Pancreas (tissue), 10 donors: ENCODE data around the gene NR2C2. TPM values are rescaled to one million over a fixed set of nuclear protein-coding genes. Genes with fewer than 3 reads are reported as not detected.
"Not testable (repeated sequence)": the region's sequence is repeated elsewhere in the genome, so short reads cannot be mapped to it uniquely, and the experiment has no call there.

Experiments
- ATAC-seq, 4 donors: fragments of 200-7000 bp; cut with Tn5 transposase; one replicate each; pipeline versions ENCODE4 v1.8.0 to v1.9.1; 2020; ENCODE audit warnings: mild to moderate bottlenecking in 4 of 4, moderate library complexity in 4 of 4
- DNase-seq, 6 donors: peaks; one replicate each; pipeline ENCODE4 v3.0.0-alpha.2; 2020
- FAIRE-seq: peaks from 2 replicates; lab custom pipeline; 2012; peaks lifted over from hg19 to GRCh38; lab: Jason Lieb, UNC
- H3K27ac ChIP-seq, 4 donors: fragments of 200-600 bp; sonication (generic); 1 replicate in 3 of 4; 2 replicates in 1 of 4; pipeline versions ENCODE4 v1.5.0 to v1.8.0; 2020
- H3K27me3 ChIP-seq, 4 donors: fragments of 200-600 bp; one replicate each; pipeline ENCODE4 v1.8.0; 2021
- H3K36me3 ChIP-seq, 3 donors: fragments of 200-600 bp; sonication (generic) in 1 of 3; one replicate each; pipeline versions ENCODE4 v1.5.0 to v1.8.0; 2020 to 2021
- H3K4me1 ChIP-seq, 3 donors: fragments of 200-600 bp; one replicate each; pipeline ENCODE4 v1.8.0; 2021
- H3K4me3 ChIP-seq, 4 donors: fragments of 200-600 bp; sonication (generic) in 2 of 4; one replicate each; pipeline versions ENCODE4 v1.5.0 to v1.8.0; 2020 to 2021
- H3K9me3 ChIP-seq, 4 donors: fragments of 200-600 bp; one replicate each; pipeline ENCODE4 v1.8.0; 2021
- CTCF ChIP-seq, 4 donors: fragments of 200-600 bp; sonication (generic) in 3 of 4; IDR thresholded peaks; one replicate each; pipeline versions ENCODE4 v1.5.0 to v1.8.0; 2021; ENCODE audit warnings: antibody characterized with exemption in 4 of 4
- WGBS, 2 donors: extraction: QIAGEN DNeasy Blood & Tissue Kit; methylation state at CpG; one replicate each; pipeline ENCODE4 v1.1.7; 2013; 5-methylcytosine and 5-hydroxymethylcytosine counted together
- intact Hi-C, 3 donors: fragments of 100-400 bp; cut with DNase I; formaldehyde crosslinking; loops; one replicate each; pipeline versions ENCODE4 v1.11.1 to v1.14.2; 2022
- polyA plus RNA-seq, 2 donors: library from polyadenylated mRNA; stranded (reverse); fragments of 200-250 nt; gene quantifications; one replicate each; pipeline ENCODE4 v1.2.3, GENCODE V29; 2013
- total RNA-seq, 6 donors: library from RNA; stranded (reverse); fragmentation: NEBNext Ultra II Directional in 4 of 6; extraction: Animal tissue kit (Norgen Biotek cat#: 25700) in 4 of 6; gene quantifications; one replicate each; pipeline versions ENCODE4 v1.2.1 to v1.2.4, GENCODE V29; 2021 to 2023
- donor health status: healthy with polysubstance abuse.
- donor health status: DM: no; HTN: no; CAD: no; lungs with moderate emphysema.
- donor health status: DM: no; HTN: no; CAD: no.
- donor health status: control.
- donor health status: control.
- donor health status: Bipolar disorder and iron deficiency.
- donor health status: DM: yes; HTN: yes; CAD: no.
- donor health status: DM: no; HTN: no; CAD: no.
- donor health status: DM: no; HTN: no; CAD: no.
- donor health status: DM: yes; HTN: yes; CAD: no.

NR2C2 gene
- total and polyA plus RNA-seq, 8 donors, result 5.4 to 25.1 (median 14.4) TPM

- no peak for DNase-seq
- TF ChIP-seq CTCF (IDR thresholded peaks at IDR 0.05), result no peak
- H3K9me3 ChIP-seq, result no peaks in the 10 kb centered on the region
- no peak for ATAC-seq
- H3K4me3 ChIP-seq, result no peak overlapping the region
- no peak for FAIRE-seq
- WGBS, 2 donors, result 96 to 98% methylated on average over 1 of the region's 1 CpG
- H3K27me3 ChIP-seq, result no peaks in the 10 kb centered on the region
- H3K27ac ChIP-seq, result no peak overlapping the region
- no peaks in the 10 kb centered on the region for H3K36me3 ChIP-seq
- intact Hi-C loops, result no loop called here
- H3K4me1 ChIP-seq, result no peaks in the 10 kb centered on the region
Observed at GRCh38 chr3:14997941-14998340, 50.6 kb downstream of the NR2C2 start.

- 91 to 92% methylated on average over 6 of the region's 6 CpGs for WGBS, 2 donors
- H3K27ac ChIP-seq, DNase-seq, H3K27me3 ChIP-seq, ATAC-seq, H3K4me3 ChIP-seq, FAIRE-seq, H3K4me1 ChIP-seq, H3K9me3 ChIP-seq, intact Hi-C loops, H3K36me3 ChIP-seq: not testable (repeated sequence)
Observed at GRCh38 chr3:14999182-14999581, 51.8 kb downstream of the NR2C2 start.

GRCh38 chr3:15007681-15008141, 60.3 kb downstream of the NR2C2 start:
- H3K27me3 ChIP-seq, result no peaks in the 10 kb centered on the region
- peaks cover 0 to 10% (median 0%) of the 10 kb centered on the region in 3 donors for H3K36me3 ChIP-seq

GRCh38 chr3:15009167-15009566, 61.8 kb downstream of the NR2C2 start:
- DNase-seq (no peak), ATAC-seq (no peak), FAIRE-seq (no peak)
- no peak overlapping the region for H3K27ac ChIP-seq
- H3K4me3 ChIP-seq, result no peak overlapping the region
- WGBS, 2 donors, result 93 to 98% methylated on average over 5 of the region's 5 CpGs
- TF ChIP-seq CTCF (IDR thresholded peaks at IDR 0.05), result no peak
- H3K4me1 ChIP-seq, result no peaks in the 10 kb centered on the region
- intact Hi-C loops, result no loop called here
- no peaks in the 10 kb centered on the region for H3K27me3 ChIP-seq
- H3K36me3 ChIP-seq, result peaks cover 3 to 13% (median 5%) of the 10 kb centered on the region in 3 donors
- no peaks in the 10 kb centered on the region for H3K9me3 ChIP-seq

More at GRCh38 chr3:15007681-15008141, 60.3 kb downstream of the NR2C2 start:
- Histone ChIP-seq H3K27ac (no peak overlapping the region), H3K4me3 (no peak overlapping the region), H3K9me3 (no peaks in the 10 kb centered on the region), H3K4me1 (no peaks in the 10 kb centered on the region)
- FAIRE-seq, result no peak
- no peak for ATAC-seq
- intact Hi-C loops, result no loop called here
- no peak for DNase-seq
- 64 to 66% methylated on average over 4 of the region's 4 CpGs for WGBS, 2 donors
- TF ChIP-seq CTCF (IDR thresholded peaks at IDR 0.05), result no peak

- 95 to 100% methylated on average over 1 of the region's 1 CpG for WGBS, 2 donors
- H3K36me3 ChIP-seq, result peaks cover 3 to 21% (median 5%) of the 10 kb centered on the region in 3 donors
Observed at GRCh38 chr3:15010664-15011063, 63.3 kb downstream of the NR2C2 start.

More at GRCh38 chr3:15010664-15011063, 63.3 kb downstream of the NR2C2 start:
- Histone ChIP-seq H3K9me3 (no peaks in the 10 kb centered on the region), H3K4me1 (no peaks in the 10 kb centered on the region), H3K27me3 (no peaks in the 10 kb centered on the region), H3K4me3 (no peak overlapping the region), H3K27ac (no peak overlapping the region)
- no peak for DNase-seq
- FAIRE-seq, result no peak
- ATAC-seq, result no peak
- no peak for TF ChIP-seq CTCF (IDR thresholded peaks at IDR 0.05)
- intact Hi-C loops, result no loop called here
